LNCAP (cell line): Measurements from ENCODE around the gene AFF2.

Source experiments
- CTCF ChIP-seq: fragments of 450-650 bp; IDR thresholded peaks from 2 replicates; pipeline ENCODE4 v1.5.1; 2017; ENCODE audit warnings: mild to moderate bottlenecking

Gene AFF2

GRCh38 chrX:148536961-148537360 lies 36.5 kb downstream of the AFF2 start:
- TF ChIP-seq CTCF, result no peak

DNA sequence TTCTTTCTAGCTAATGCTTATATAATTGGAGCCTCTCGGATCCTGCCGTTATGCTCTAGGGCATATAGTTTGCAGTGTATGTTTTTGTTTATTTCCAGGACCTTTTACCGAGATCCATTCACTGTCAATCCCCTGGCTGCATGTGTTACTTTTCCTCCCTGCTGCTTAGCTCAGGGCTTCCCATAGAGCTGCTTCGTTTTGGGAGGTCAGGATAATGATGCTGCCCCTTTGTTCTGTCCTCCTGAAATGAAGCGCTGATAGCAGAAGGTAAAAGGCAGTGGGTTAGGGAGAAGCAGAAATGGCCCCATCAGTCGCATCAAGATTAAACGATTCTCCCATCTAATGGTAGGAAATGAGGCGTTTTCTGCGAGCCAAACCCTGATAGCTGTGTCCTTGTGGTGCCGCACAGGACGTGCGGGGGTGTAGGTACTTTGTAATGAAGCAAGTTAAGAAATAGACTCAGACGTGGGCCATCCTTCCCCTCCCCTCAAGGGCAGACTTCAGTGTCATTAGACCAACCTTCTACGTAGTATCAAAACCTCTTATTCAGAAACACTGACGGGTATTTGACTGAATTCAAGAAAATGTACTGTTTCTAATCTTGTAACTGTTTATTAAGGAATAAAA lies 37.3 kb downstream of the AFF2 start:
- no peak for TF ChIP-seq CTCF

GRCh38 chrX:148538582-148538981 lies 38.2 kb downstream of the AFF2 start:
- TF ChIP-seq CTCF, result no peak

- TF ChIP-seq CTCF, result no peak
These were observed 39.7 kb downstream of the AFF2 start for GRCh38 chrX:148540114-148540513.

GRCh38 chrX:148540671-148541583 lies 40.5 kb downstream of the AFF2 start:
- TF ChIP-seq CTCF, result no peak

- no peak for TF ChIP-seq CTCF
These were observed 41.1 kb downstream of the AFF2 start for GRCh38 chrX:148541584-148541940.

DNA sequence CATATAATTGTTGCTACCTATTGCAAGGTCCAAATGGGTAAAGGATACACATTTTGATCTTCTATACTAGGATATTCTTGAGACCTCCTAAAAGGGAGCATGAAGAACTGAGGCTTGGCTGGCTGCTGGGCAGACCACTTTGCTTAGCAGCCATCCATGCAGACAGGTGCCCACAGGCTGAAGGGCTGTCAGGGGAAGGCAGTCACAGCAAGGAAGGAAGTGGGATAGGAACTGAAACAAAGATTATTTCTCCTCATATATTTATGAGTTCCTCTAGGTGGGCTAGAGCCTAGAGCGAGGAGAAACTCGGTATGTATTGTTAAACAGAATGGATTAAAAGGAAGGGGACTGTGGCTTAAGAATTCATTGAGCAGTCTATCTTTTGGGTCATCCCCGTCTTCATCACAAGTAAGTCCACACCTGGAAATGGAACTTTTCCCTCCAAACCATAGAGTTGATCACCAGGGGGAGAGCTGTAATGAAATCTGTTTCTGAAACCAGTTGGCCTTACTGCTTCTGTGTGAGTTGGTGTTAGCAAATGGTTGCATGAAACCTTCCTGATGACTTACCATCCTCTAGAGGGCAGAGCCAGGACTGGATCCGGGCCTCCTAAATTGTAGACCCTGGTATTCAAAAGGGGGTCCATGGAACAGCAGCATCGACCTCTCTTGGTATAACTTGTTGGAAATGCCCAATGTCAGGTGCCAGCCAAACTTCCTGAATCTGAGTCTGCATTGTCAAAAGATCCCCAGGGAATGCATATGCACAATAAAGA lies 42.3 kb downstream of the AFF2 start:
- TF ChIP-seq CTCF, result no peak
